IMR-90 (cell line): ENCODE measurements around the gene FNIP1. TPM values are rescaled to one million over a fixed set of nuclear protein-coding genes. Genes with fewer than 3 reads are reported as not detected.

Source experiments
- ATAC-seq: fragments of 200-7000 bp; cut with Tn5 transposase; 2 replicates; pipeline ENCODE4 v1.9.1; 2020; ENCODE audit warnings: low read depth, mild to moderate bottlenecking, moderate library complexity
- BruUV-seq: library from RNA; stranded (reverse); fragments of 400-500 nt; replicated peaks from 2 replicates; lab custom pipeline; 2021; lab: Mats Ljungman, UMichigan
- CTCF ChIA-PET: fragments of 300-600 bp; formaldehyde crosslinking; extraction: SDS; loops from one replicate; lab custom pipeline; 2021; ENCODE audit warnings: antibody characterized with exemption; lab: Yijun Ruan, JAX
- POLR2A ChIA-PET: fragments of 300-600 bp; sonication (Branson Sonifier 250); formaldehyde crosslinking; loops from one replicate; lab custom pipeline; 2022; ENCODE audit warnings: antibody characterized with exemption; ENCODE audit not compliant: unreplicated experiment; lab: Charles Lee
- DNase-seq: peaks from one replicate; pipeline ENCODE4 v3.0.0; 2013
- H2AFZ ChIP-seq: replicated peaks from 2 replicates; pipeline ENCODE3; 2013; ENCODE audit warnings: low read length, mild to moderate bottlenecking; ENCODE audit not compliant: poor library complexity
- H2AK5ac ChIP-seq: 2 replicates; pipeline ENCODE4 v1.6.1; 2013; ENCODE audit warnings: low read depth, low read length, inconsistent platforms
- H2AK9ac ChIP-seq: replicated peaks from 2 replicates; pipeline ENCODE3; 2013; ENCODE audit warnings: mild to moderate bottlenecking, low read depth, low read length, moderate library complexity; ENCODE audit not compliant: poor library complexity
- H2BK120ac ChIP-seq: 2 replicates; pipeline ENCODE4 v1.6.1; 2013; ENCODE audit warnings: low read depth, low read length, inconsistent platforms
- H2BK15ac ChIP-seq: 3 replicates; pipeline ENCODE4 v1.6.1; 2013; ENCODE audit warnings: low read depth, low read length, inconsistent platforms
- H2BK20ac ChIP-seq: 2 replicates; pipeline ENCODE4 v1.6.1; 2013; ENCODE audit warnings: low read depth, mild to moderate bottlenecking, inconsistent platforms, low read length, moderate library complexity
- H2BK5ac ChIP-seq: 2 replicates; pipeline ENCODE4 v1.6.1; 2013; ENCODE audit warnings: mild to moderate bottlenecking, low read depth, low read length, inconsistent platforms; ENCODE audit not compliant: poor library complexity, severe bottlenecking
- H3K14ac ChIP-seq: replicated peaks from 2 replicates; pipeline ENCODE4 v1.6.1; 2013; ENCODE audit warnings: low read depth, low read length, inconsistent platforms
- H3K18ac ChIP-seq: 2 replicates; pipeline ENCODE4 v1.6.1; 2013; ENCODE audit warnings: low read depth, low read length, control low read depth
- H3K23ac ChIP-seq: 2 replicates; pipeline ENCODE4 v1.6.1; 2013; ENCODE audit warnings: low read depth, low read length, inconsistent platforms
- H3K27ac ChIP-seq: 2 replicates; pipeline ENCODE4 v1.5.1; 2013; ENCODE audit warnings: mild to moderate bottlenecking, control low read depth, low read length; ENCODE audit not compliant: insufficient read depth
- H3K27me3 ChIP-seq: 2 replicates; pipeline ENCODE4 v1.6.1; 2013; ENCODE audit warnings: low read length; ENCODE audit not compliant: control insufficient read depth, insufficient read depth
- H3K36me3 ChIP-seq: 2 replicates; pipeline ENCODE4 v1.6.1; 2013; ENCODE audit warnings: low read length, mixed read lengths; ENCODE audit not compliant: control insufficient read depth, insufficient read depth
- H3K4ac ChIP-seq: 2 replicates; pipeline ENCODE4 v1.6.1; 2013; ENCODE audit warnings: low read depth, low read length, inconsistent platforms
- H3K4me1 ChIP-seq: 2 replicates; pipeline ENCODE4 v1.6.1; 2013; ENCODE audit warnings: low read length, mixed read lengths; ENCODE audit not compliant: control insufficient read depth, insufficient read depth
- H3K4me2 ChIP-seq: 2 replicates; pipeline ENCODE4 v1.6.1; 2013; ENCODE audit warnings: low read depth, mild to moderate bottlenecking, control low read depth, low read length, moderate library complexity
- H3K4me3 ChIP-seq: 2 replicates; pipeline ENCODE4 v1.5.1; 2013; ENCODE audit warnings: low read depth, mild to moderate bottlenecking, control low read depth, low read length, moderate library complexity; ENCODE audit not compliant: insufficient read depth
- H3K56ac ChIP-seq: 2 replicates; pipeline ENCODE4 v1.6.1; 2013; ENCODE audit warnings: low read length, inconsistent platforms; ENCODE audit not compliant: insufficient read depth; ENCODE audit errors: extremely low read depth
- H3K79me1 ChIP-seq, 2 experiments: 2 replicates each; pipeline ENCODE4 v1.6.1; 2013; ENCODE audit warnings: low read length in 2 of 2, inconsistent platforms in 1 of 2, low read depth in 1 of 2
- H3K9ac ChIP-seq: 2 replicates; pipeline ENCODE4 v1.6.1; 2013; ENCODE audit warnings: low read depth, low read length, control low read depth
- H3K9me1 ChIP-seq: 2 replicates; pipeline ENCODE4 v1.6.1; 2013; ENCODE audit warnings: low read length, inconsistent platforms; ENCODE audit not compliant: insufficient read depth
- H3K9me3 ChIP-seq: 2 replicates; pipeline ENCODE4 v1.6.1; 2013; ENCODE audit warnings: low read length; ENCODE audit not compliant: control insufficient read depth, insufficient read depth
- H4K20me1 ChIP-seq: 2 replicates; pipeline ENCODE4 v1.6.1; 2013; ENCODE audit warnings: low read length, inconsistent platforms; ENCODE audit not compliant: insufficient read depth
- H4K5ac ChIP-seq: 2 replicates; pipeline ENCODE4 v1.6.1; 2013; ENCODE audit warnings: mild to moderate bottlenecking, low read depth, low read length, control low read depth
- H4K8ac ChIP-seq, 2 experiments: 2 replicates each; pipeline ENCODE4 v1.6.1; 2013; ENCODE audit warnings: low read depth in 2 of 2, low read length in 2 of 2, control low read depth in 1 of 2, inconsistent platforms in 1 of 2
- H4K91ac ChIP-seq: 2 replicates; pipeline ENCODE4 v1.6.1; 2013; ENCODE audit warnings: low read depth, low read length, inconsistent platforms; ENCODE audit not compliant: insufficient read depth
- BHLHE40 ChIP-seq: fragments of 150-350 bp; IDR thresholded peaks from 2 replicates; pipeline ENCODE4 v1.6.1; 2016; ENCODE audit warnings: mild to moderate bottlenecking, low read depth, low read length
- CEBPB ChIP-seq: IDR thresholded peaks from 2 replicates; pipeline ENCODE4 v1.6.1; 2012; ENCODE audit warnings: low read depth, low read length, improper control_type of control experiment
- CHD1 ChIP-seq: IDR thresholded peaks from 2 replicates; pipeline ENCODE4 v1.6.1; 2012; ENCODE audit warnings: low read depth, low read length, improper control_type of control experiment
- FOS ChIP-seq: fragments of 150-350 bp; IDR thresholded peaks from 2 replicates; pipeline ENCODE4 v1.6.1; 2016; ENCODE audit warnings: low read depth, low read length
- MAFK ChIP-seq: IDR thresholded peaks from 2 replicates; pipeline ENCODE4 v1.6.1; 2012; ENCODE audit warnings: low read depth, low read length, improper control_type of control experiment
- MAZ ChIP-seq: IDR thresholded peaks from 2 replicates; pipeline ENCODE4 v1.6.1; 2012; ENCODE audit warnings: low read depth, mild to moderate bottlenecking, low read length, improper control_type of control experiment, moderate library complexity, borderline replicate concordance
- MXI1 ChIP-seq: IDR thresholded peaks from 2 replicates; pipeline ENCODE4 v1.6.1; 2012; ENCODE audit warnings: low read depth, mild to moderate bottlenecking, low read length, moderate library complexity, borderline replicate concordance
- NFE2L2 ChIP-seq: fragments of 150-350 bp; IDR thresholded peaks from 2 replicates; pipeline ENCODE4 v1.6.1; 2016; ENCODE audit warnings: low read depth, mild to moderate bottlenecking, low read length
- POLR2A ChIP-seq: IDR thresholded peaks from 2 replicates; pipeline ENCODE4 v1.6.1; 2012; ENCODE audit warnings: mild to moderate bottlenecking, low read depth, low read length
- RAD21 ChIP-seq: IDR thresholded peaks from 2 replicates; pipeline ENCODE4 v1.6.1; 2012; ENCODE audit warnings: low read length, improper control_type of control experiment
- RCOR1 ChIP-seq: IDR thresholded peaks from 2 replicates; pipeline ENCODE4 v1.6.1; 2012; ENCODE audit warnings: mild to moderate bottlenecking, low read length, improper control_type of control experiment; ENCODE audit not compliant: insufficient replicate concordance
- RFX5 ChIP-seq: IDR thresholded peaks from 2 replicates; pipeline ENCODE4 v1.8.0; 2012; ENCODE audit warnings: low read depth, mild to moderate bottlenecking, low read length, moderate library complexity
- SMC3 ChIP-seq: fragments of 150-350 bp; IDR thresholded peaks from 2 replicates; pipeline ENCODE4 v1.6.1; 2016; ENCODE audit warnings: low read depth, mild to moderate bottlenecking, antibody characterized with exemption, low read length, moderate library complexity
- dilution Hi-C: fragments of 300-500 bp; cut with HindIII; formaldehyde crosslinking; loops from one replicate; pipeline ENCODE4 v1.14.3; 2018; ENCODE audit warnings: low sequenced_read_pairs; ENCODE audit not compliant: unreplicated experiment
- in situ Hi-C: fragments of 300-500 bp; cut with MboI; formaldehyde crosslinking; loops from 3 replicates; pipeline ENCODE4 v1.14.3; 2019; ENCODE audit warnings: low sequenced_read_pairs, inconsistent platforms, mixed read lengths
- intact Hi-C: fragments of 100-400 bp; cut with micrococcal nuclease; formaldehyde crosslinking; loops from 2 replicates; pipeline ENCODE4 v1.10.0; 2022
- polyA plus RNA-seq, 3 experiments: library from polyadenylated mRNA; depleted of rRNA; stranded (reverse); fragments of >200 nt; gene quantifications; 2 replicates each; pipeline ENCODE4 v1.2.3, GENCODE V29; 2012; ENCODE audit warnings: low replicate concordance in 1 of 3
- total RNA-seq: library from RNA; depleted of rRNA; stranded (reverse); fragments of >200 nt; gene quantifications from 2 replicates; pipeline ENCODE4 v1.2.3, GENCODE V29; 2012
- TF ChIP-seq, protein P1 (sequence below): fragments of 150-350 bp; IDR thresholded peaks from 2 replicates; pipeline ENCODE4 v1.6.1; 2017; ENCODE audit warnings: mild to moderate bottlenecking, antibody characterized with exemption, low read length, low read depth
- TF ChIP-seq, protein P2 (sequence below): conservative IDR thresholded peaks from 2 replicates; pipeline ENCODE4 v1.5.1; 2012; ENCODE audit warnings: mild to moderate bottlenecking, low read depth, low read length, improper control_type of control experiment

Gene FNIP1
- total and polyA plus RNA-seq, 2 of the 4 experiments (the other 2 are of a cell fraction) = 5.6 to 34.1 TPM

DNA sequence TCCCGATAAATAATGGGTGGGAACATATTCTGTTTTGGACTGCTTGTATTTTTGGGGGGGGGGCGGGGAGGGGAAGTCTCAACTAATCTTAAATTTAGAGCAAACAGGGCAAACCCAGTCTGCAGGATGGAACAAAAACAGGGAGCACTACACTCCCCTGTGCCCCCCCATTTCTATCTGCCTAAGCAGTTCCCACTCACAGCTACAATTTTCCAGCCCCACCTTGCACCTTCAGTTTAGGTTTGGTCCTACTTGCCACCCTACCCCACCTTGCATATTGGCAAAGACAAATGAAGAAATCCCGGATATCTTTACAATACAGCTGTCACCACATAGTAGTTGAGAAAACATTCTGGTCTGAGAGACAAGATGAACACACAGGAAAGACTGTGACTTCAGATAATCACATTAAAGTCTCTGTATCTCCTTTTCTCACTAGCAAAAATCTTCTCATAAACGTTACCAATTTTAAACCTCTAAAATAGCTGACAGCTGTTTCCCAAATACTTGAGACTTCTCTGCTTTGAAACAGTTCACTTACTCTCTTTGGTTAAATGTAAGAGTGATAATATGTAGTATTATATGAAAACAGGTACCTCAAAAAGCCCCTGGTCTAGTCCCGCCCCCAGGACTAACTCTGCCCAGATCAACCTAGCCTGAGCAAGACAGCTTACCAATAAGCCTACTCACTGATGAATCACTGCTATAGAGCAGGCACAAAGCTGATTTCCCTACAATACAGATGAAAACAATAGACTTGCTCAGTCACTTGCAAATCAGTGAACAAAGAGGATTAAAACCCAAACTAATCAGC, 156.6 kb downstream of the FNIP1 start (continued):
- no peak for TF ChIP-seq NFE2L2

DNA sequence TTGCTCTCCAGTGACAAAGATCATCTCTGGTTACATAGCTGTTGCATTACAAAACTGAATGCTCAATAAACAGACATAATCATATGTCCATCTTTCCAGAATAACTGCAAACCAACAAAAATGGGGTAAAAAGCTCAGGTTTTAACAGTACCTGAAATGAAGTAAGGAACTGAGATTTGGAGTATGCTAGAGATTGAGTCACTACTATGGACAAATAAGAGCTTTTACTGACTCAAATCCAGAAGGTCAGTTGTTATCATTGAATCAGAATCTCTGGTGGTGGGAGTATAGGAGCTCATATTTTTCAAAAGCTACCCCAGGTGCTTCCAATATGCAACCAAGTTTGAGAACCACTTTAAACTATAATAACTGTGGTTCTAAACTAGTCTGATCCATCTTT, 157.7 kb downstream of the FNIP1 start:
- CTCF ChIA-PET = no interaction called here
- Histone ChIP-seq H3K9ac (no peak overlapping the region), H2BK120ac (no peak overlapping the region), H3K4me3 (no peak overlapping the region), H3K4ac (no peak overlapping the region), H3K27me3 (no peaks in the 10 kb centered on the region), H4K8ac (no peak overlapping the region), H3K79me1 (peaks cover 0 to 6% of the 10 kb centered on the region in 2 experiments; a peak in 1 of 4 replicates), H3K4me1 (peaks cover 3% of the 10 kb centered on the region), H2AK9ac (no peak overlapping the region), H3K9me3 (no peaks in the 10 kb centered on the region), H3K18ac (no peak overlapping the region), H4K91ac (no peak overlapping the region), H2AK5ac (no peak overlapping the region), H3K9me1 (peaks cover 3% of the 10 kb centered on the region; the same call in 1 of the 2 replicates), H4K5ac (no peak overlapping the region), H3K27ac (no peak overlapping the region), H3K23ac (no peak overlapping the region), H2BK15ac (no peak overlapping the region), H3K14ac (no peak overlapping the region), H2BK20ac (no peak overlapping the region), H3K4me2 (no peak overlapping the region), H2BK5ac (no peak overlapping the region), H3K36me3 (peaks cover 1% of the 10 kb centered on the region; the same call in 1 of the 2 replicates), H3K56ac (no peak overlapping the region), H4K20me1 (no peaks in the 10 kb centered on the region), H2AFZ (no peak overlapping the region)
- POLR2A ChIA-PET = no interaction called here
- intact Hi-C loops = loop anchor here (5.0 kb wide), 1 partner anchor 33 kb away; no protein-coding TSS in a partner anchor
- no peak for DNase-seq
- dilution Hi-C loops = no loop called here
- ATAC-seq = no peak
- in situ Hi-C loops = no loop called here
- BruUV-seq = no TSS peak
- TF ChIP-seq SMC3 (no peak), CHD1 (no peak), CEBPB (no peak), FOS (no peak), NFE2L2 (no peak), RFX5 (no peak), POLR2A (no peak), RCOR1 (no peak), RAD21 (no peak), BHLHE40 (no peak), MXI1 (no peak), MAZ (no peak), MAFK (no peak)
- TF ChIP-seq, protein P1, sequence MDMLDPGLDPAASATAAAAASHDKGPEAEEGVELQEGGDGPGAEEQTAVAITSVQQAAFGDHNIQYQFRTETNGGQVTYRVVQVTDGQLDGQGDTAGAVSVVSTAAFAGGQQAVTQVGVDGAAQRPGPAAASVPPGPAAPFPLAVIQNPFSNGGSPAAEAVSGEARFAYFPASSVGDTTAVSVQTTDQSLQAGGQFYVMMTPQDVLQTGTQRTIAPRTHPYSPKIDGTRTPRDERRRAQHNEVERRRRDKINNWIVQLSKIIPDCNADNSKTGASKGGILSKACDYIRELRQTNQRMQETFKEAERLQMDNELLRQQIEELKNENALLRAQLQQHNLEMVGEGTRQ = no peak
- TF ChIP-seq, protein P2, sequence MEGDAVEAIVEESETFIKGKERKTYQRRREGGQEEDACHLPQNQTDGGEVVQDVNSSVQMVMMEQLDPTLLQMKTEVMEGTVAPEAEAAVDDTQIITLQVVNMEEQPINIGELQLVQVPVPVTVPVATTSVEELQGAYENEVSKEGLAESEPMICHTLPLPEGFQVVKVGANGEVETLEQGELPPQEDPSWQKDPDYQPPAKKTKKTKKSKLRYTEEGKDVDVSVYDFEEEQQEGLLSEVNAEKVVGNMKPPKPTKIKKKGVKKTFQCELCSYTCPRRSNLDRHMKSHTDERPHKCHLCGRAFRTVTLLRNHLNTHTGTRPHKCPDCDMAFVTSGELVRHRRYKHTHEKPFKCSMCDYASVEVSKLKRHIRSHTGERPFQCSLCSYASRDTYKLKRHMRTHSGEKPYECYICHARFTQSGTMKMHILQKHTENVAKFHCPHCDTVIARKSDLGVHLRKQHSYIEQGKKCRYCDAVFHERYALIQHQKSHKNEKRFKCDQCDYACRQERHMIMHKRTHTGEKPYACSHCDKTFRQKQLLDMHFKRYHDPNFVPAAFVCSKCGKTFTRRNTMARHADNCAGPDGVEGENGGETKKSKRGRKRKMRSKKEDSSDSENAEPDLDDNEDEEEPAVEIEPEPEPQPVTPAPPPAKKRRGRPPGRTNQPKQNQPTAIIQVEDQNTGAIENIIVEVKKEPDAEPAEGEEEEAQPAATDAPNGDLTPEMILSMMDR = no peak
